Activated CD8-positive, alpha-beta memory T cell treated with anti-CD3 and anti-CD28 coated beads, Interleukin-2, amount 10 ng/mL, durations not matched to agents 7 days and 5 days (primary cell): ENCODE results near the gene COPE. TPM values are rescaled to one million over a fixed set of nuclear protein-coding genes. Genes with fewer than 3 reads are reported as not detected.
"Not testable (repeated sequence)": the region's sequence is repeated elsewhere in the genome, so short reads cannot be mapped to it uniquely, and the experiment has no call there.

Experiments used
- ATAC-seq: fragments of 150-1000 bp; cut with Tn5 transposase; one replicate; pipeline ENCODE4 v1.10.0; 2021; ENCODE audit warnings: moderate library complexity
- CTCF ChIA-PET: fragments of 350-600 bp; sonication (Branson Sonifier 250); formaldehyde crosslinking; loops from one replicate; lab custom pipeline; 2021; ENCODE audit warnings: antibody characterized with exemption; lab: Charles Lee
- DNase-seq: peaks from one replicate; pipeline ENCODE4 v3.0.0-alpha.2; 2020
- H3K27ac Mint-ChIP-seq: one replicate; pipeline ENCODE4 v1.8.0; 2021; ENCODE audit warnings: mild to moderate bottlenecking, mixed read lengths
- H3K27me3 Mint-ChIP-seq: one replicate; pipeline ENCODE4 v1.8.0; 2021; ENCODE audit warnings: mixed read lengths
- H3K36me3 Mint-ChIP-seq: one replicate; pipeline ENCODE4 v1.8.0; 2021; ENCODE audit warnings: mild to moderate bottlenecking, mixed read lengths
- H3K4me1 Mint-ChIP-seq: one replicate; pipeline ENCODE4 v1.8.0; 2021; ENCODE audit warnings: mixed read lengths
- H3K4me3 Mint-ChIP-seq: one replicate; pipeline ENCODE4 v1.8.0; 2021; ENCODE audit warnings: mild to moderate bottlenecking, moderate library complexity, mixed read lengths
- H3K9me3 Mint-ChIP-seq: one replicate; pipeline ENCODE4 v1.8.0; 2022; ENCODE audit warnings: low read depth, mixed read lengths
- total RNA-seq, 2 experiments: library from RNA; stranded (reverse); gene quantifications; one replicate each; pipeline ENCODE4 v1.2.3, GENCODE V29; 2021

Gene COPE
- total RNA-seq, 2 experiments from 2014 or later, result 251 to 264 TPM

DNA sequence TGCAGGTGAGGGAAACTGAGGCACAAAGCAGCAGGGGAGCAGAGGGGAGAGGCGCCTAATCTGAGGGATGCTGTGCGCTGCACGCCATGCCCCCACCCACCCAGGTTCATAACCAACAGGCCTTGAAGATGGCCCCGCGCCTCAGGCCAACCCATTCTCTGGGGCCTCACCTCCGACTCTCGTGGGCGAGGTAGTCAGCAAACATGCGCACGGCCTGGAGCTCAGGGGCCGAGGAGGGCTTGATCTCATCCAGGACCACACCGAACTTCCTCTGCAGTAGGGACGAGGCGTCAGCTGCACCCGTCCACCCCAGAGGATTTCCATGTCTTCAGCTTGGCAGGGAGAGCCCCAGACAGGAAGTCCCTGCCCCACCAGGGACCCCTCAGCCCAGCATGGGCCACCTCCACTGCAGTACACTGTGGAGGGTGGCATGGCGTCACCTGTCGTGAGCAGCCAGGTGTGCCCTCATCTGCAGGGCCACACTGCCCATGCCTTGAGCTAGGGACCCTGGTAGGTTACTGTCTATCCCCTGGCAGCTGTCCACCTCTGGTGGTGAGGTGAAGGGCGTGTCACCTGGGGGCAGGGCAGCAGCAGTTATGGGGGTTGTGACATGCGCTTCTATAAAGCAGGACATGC, 8.3 kb downstream of the COPE start:
- no peak for DNase-seq
- H3K4me1 Mint-ChIP-seq, result peaks cover 9% of the 10 kb centered on the region
- H3K9me3 Mint-ChIP-seq, result no peaks in the 10 kb centered on the region
- no peak overlapping the region for H3K27ac Mint-ChIP-seq
- no peak for ATAC-seq
- H3K27me3 Mint-ChIP-seq, result no peaks in the 10 kb centered on the region
- H3K4me3 Mint-ChIP-seq, result no peak overlapping the region
- H3K36me3 Mint-ChIP-seq, result peaks cover 11% of the 10 kb centered on the region
- CTCF ChIA-PET, result no interaction called here

DNA sequence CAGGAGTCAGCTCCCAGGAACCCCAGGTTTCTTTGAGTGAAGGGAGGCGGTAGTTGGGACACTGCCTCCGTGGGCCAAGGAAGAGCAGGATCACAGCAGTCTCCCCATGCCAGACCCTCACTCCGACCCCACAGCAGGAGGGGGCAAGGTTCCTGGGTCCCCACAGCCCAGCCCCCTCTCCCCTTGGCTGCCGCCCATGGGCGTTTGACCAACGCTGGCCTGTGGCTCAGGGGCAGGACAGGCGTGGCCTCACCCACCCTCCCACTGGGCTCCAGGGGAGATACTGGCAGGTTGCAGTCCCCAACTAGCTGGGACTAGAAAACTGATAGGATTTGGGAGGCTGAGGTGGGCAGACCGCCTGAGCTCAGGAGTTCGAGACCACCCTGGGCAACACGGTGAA, 9.2 kb downstream of the COPE start:
- peaks cover 1% of the 10 kb centered on the region for H3K4me1 Mint-ChIP-seq
- peaks cover 7% of the 10 kb centered on the region for H3K36me3 Mint-ChIP-seq
- no peak overlapping the region for H3K4me3 Mint-ChIP-seq
- no peak overlapping the region for H3K27ac Mint-ChIP-seq
- no peaks in the 10 kb centered on the region for H3K27me3 Mint-ChIP-seq
- ATAC-seq (no peak), DNase-seq (no peak)
- no peaks in the 10 kb centered on the region for H3K9me3 Mint-ChIP-seq
- CTCF ChIA-PET, result no interaction called here

GRCh38 chr19:18908917-18909619, 10.1 kb downstream of the COPE start:
- CTCF ChIA-PET, result no interaction called here

DNA sequence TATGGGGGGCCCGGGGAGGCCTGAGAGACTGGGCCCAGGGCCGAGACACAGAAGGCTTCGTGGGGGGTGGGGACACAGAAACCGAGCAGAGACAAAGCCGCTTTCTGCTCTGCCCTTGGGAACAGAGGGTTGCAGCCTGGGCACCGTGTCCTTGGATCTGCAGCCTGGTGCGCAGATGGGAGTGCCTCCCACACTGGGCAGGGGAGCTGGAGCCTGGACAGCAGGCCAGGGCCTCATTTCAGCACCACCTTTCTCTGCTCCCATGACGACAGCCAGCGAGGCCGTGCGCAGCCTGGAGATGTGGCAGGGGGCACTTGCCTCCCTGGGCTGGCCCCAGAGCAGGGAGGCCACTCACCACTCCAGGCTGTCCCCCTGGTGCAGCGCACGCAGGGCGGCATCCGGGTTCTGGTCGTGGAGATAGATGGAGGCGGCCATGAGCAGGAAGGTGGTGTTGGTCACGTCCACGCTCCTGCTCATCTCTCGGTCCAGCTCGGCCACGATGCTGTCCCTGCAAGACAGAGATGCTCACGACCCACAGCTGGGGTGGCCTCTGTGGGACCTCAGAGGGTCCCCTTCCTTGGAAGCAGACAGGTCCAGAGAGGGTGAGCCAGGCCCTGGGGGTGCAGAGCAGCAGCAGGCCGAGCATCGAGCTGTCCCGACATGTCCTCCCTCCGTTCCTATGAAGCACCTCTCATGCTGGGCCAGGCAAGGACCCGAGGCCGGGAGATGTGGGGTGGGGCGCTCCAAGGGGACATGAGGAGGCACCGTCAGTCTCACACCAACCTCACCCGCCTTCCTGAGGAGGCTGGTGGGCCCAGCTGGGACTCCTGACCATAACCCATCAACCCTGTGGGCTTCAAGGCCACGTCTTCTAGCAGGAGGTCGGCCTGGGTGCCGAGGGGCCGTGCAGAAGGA, 12.3 kb downstream of the COPE start:
- no peaks in the 10 kb centered on the region for H3K4me1 Mint-ChIP-seq

More at GRCh38 chr19:18908917-18909619, 10.1 kb downstream of the COPE start:
- Mint-ChIP-seq H3K4me3 (no peak overlapping the region), H3K4me1 (no peaks in the 10 kb centered on the region), H3K27ac (no peak overlapping the region), H3K9me3 (no peaks in the 10 kb centered on the region), H3K27me3 (no peaks in the 10 kb centered on the region), H3K36me3 (peaks cover 7% of the 10 kb centered on the region)
- DNase-seq (no peak), ATAC-seq (no peak)

GRCh38 chr19:18905513-18906236, 13.5 kb downstream of the COPE start:
- Mint-ChIP-seq H3K36me3 (peaks cover 5% of the 10 kb centered on the region), H3K27me3 (no peaks in the 10 kb centered on the region), H3K4me1 (no peaks in the 10 kb centered on the region), H3K9me3 (no peaks in the 10 kb centered on the region), H3K27ac (no peak overlapping the region), H3K4me3 (no peak overlapping the region)
- DNase-seq, result no peak
- CTCF ChIA-PET, result interaction anchor here (1.4 kb wide), 1 partner anchor 12 kb away, joined by 3 read pairs; no protein-coding TSS in a partner anchor
- no peak for ATAC-seq

More for the DNA sequence above, 12.3 kb downstream of the COPE start:
- DNase-seq, result no peak
- no peak overlapping the region for H3K27ac Mint-ChIP-seq
- no peaks in the 10 kb centered on the region for H3K36me3 Mint-ChIP-seq
- no peaks in the 10 kb centered on the region for H3K27me3 Mint-ChIP-seq
- H3K9me3 Mint-ChIP-seq, result no peaks in the 10 kb centered on the region
- ATAC-seq, result no peak
- CTCF ChIA-PET, result no interaction called here
- no peak overlapping the region for H3K4me3 Mint-ChIP-seq

DNA sequence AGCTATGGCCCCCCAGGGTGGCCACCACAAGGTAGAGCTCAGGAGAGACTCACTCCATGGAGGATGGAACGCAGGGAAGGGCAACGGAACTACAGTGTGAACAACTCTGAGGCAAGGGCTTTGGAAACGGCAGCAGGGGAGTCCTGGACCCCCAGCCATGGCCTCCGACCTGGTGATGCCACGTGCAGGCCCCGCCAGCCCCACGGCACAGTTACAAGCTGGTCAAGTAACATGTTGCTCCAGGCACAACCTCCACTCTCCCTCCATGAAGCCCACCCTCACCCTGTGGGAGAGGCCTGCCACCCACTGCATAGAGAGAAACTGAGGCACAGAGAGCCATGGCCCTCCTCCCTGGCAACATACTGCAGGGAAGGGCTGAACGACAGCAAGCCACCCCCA, 14.1 kb downstream of the COPE start:
- no peak for ATAC-seq
- no peaks in the 10 kb centered on the region for H3K27me3 Mint-ChIP-seq
- CTCF ChIA-PET, result interaction anchor here (1.4 kb wide), 1 partner anchor 12 kb away, joined by 3 read pairs; no protein-coding TSS in a partner anchor
- DNase-seq, result no peak
- H3K36me3 Mint-ChIP-seq, result peaks cover 5% of the 10 kb centered on the region
- H3K27ac Mint-ChIP-seq, result no peak overlapping the region
- H3K4me3 Mint-ChIP-seq, result no peak overlapping the region
- H3K4me1 Mint-ChIP-seq, result no peaks in the 10 kb centered on the region
- H3K9me3 Mint-ChIP-seq, result no peaks in the 10 kb centered on the region

GRCh38 chr19:18904334-18905057, 14.7 kb downstream of the COPE start:
- no peak for DNase-seq
- Mint-ChIP-seq H3K36me3 (peaks cover 5% of the 10 kb centered on the region), H3K4me3 (no peak overlapping the region), H3K4me1 (no peaks in the 10 kb centered on the region), H3K9me3 (no peaks in the 10 kb centered on the region), H3K27me3 (no peaks in the 10 kb centered on the region), H3K27ac (no peak overlapping the region)
- CTCF ChIA-PET, result interaction anchor here (1.4 kb wide), 1 partner anchor 11 kb away, joined by 3 read pairs; no protein-coding TSS in a partner anchor
- no peak for ATAC-seq

DNA sequence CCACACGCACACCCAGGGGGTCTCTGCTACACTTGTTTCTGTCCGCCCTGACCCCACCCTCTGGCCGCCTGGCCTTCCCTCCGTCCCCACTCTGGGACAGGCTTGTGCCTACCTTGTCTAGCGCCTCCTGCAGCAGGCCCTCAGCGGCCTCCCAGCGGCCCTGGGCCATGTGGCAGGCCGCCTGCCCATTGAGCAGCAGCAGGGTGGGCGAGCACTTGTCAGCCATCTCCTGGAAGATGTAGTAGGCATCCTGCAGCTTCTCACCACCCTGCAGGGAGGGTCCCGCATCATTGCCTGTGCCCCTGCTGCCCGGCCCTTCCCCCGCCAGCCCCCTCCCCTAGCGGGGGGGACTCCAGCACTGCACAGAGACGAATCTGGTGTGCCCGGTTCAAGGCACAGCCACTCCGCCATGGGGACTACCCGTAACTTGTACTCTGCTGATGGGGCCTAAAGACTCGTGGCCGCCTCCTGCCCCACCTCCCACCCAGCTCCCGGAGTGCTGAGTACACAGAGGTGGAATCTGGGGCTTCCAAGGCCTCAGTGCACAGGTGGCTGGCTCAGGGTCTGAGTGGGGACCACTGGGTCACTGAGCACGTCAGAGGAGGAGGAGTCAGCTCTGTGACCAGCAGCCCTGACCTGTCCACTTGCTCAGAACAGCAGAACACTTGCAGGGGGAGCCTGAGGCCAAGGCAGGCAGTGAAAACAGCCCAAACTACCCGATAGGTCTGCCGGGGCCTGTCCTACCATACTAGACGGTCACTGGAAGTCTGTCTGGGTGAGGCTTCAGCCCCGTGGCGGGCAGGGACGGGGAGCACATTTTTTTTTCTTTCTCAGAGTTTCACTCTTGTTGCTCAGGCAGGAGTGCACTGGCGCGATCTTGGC, 15.8 kb downstream of the COPE start:
- H3K4me1 Mint-ChIP-seq, result no peaks in the 10 kb centered on the region
- no peak overlapping the region for H3K27ac Mint-ChIP-seq
- H3K9me3 Mint-ChIP-seq, result no peaks in the 10 kb centered on the region
- peaks cover 5% of the 10 kb centered on the region for H3K36me3 Mint-ChIP-seq
- DNase-seq (no peak), ATAC-seq (no peak)
- H3K27me3 Mint-ChIP-seq, result no peaks in the 10 kb centered on the region
- no peak overlapping the region for H3K4me3 Mint-ChIP-seq
- CTCF ChIA-PET, result no interaction called here

DNA sequence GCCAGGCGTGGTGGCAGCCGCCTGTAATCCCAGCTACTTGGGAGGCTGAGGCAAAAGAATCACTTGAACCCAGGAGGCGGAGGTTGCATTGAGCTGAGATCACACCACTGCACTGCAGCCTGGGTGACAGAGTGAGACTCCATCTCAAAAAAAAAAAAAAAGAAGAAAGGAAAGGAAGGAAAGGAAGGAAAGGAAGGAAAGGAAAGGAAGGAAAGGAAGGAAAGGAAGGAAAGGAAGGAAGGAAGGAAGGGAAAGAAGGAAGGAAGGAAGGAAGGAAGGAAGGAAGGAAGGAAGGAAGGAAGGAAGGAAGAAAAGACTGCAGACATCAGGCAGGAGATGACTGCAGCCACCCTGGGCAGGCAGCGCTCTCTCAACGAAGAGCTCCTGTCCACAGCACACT, 16.7 kb downstream of the COPE start:
- H3K27me3 Mint-ChIP-seq, H3K4me3 Mint-ChIP-seq, H3K4me1 Mint-ChIP-seq, DNase-seq, CTCF ChIA-PET, H3K9me3 Mint-ChIP-seq, H3K36me3 Mint-ChIP-seq, ATAC-seq, H3K27ac Mint-ChIP-seq: not testable (repeated sequence)

- Mint-ChIP-seq H3K27ac (no peak overlapping the region), H3K4me3 (no peak overlapping the region), H3K27me3 (peaks cover 12% of the 10 kb centered on the region), H3K4me1 (peaks cover 7% of the 10 kb centered on the region), H3K9me3 (no peaks in the 10 kb centered on the region), H3K36me3 (peaks cover 5% of the 10 kb centered on the region)
- CTCF ChIA-PET, result no interaction called here
- DNase-seq (no peak), ATAC-seq (no peak)
These were observed 17.7 kb downstream of the COPE start for GRCh38 chr19:18901491-18901890.

DNA sequence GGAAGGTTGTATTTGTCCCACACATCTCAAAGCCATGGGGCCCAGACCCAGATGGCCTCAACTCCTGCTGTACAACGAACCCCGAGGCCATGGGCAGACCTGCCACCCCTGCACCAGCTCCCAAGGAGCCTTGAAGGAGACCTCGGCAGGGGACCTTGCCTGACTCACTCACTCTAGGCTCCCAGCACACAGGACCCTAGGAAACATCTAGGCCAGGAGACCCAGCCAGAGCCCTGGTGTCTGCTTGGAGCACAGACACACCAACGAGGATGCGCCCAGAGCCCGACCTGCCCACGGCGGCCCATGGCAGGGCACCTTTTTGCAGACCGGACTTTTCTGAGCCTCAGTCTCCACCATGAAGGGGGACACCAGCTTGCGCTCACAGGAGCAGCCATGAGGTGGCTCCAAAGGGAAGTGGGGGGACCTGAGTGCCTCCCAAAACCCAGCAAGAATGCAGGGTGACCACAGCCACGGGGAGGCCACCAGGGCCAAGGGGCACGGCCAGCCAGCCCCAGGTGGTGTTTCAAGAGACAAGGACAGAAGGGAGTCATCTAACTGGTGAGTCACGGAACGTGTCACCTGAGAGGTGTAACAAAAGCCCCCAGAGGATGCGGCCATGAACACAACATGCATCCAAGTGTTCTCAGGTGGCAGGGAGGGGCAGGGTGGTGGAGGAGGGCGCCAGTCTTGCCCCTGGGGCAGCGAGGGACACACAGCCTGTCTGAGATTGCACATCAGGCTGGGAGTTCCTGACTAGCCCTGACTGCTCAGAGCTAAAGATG, 18.3 kb downstream of the COPE start:
- Mint-ChIP-seq H3K4me3 (no peak overlapping the region), H3K9me3 (no peaks in the 10 kb centered on the region), H3K36me3 (peaks cover 5% of the 10 kb centered on the region), H3K4me1 (peaks cover 9% of the 10 kb centered on the region), H3K27me3 (peaks cover 14% of the 10 kb centered on the region), H3K27ac (no peak overlapping the region)
- DNase-seq (no peak), ATAC-seq (no peak)
- CTCF ChIA-PET, result interaction anchor here (0.6 kb wide), 1 partner anchor 29 kb away, joined by 5 read pairs; no protein-coding TSS in a partner anchor
